Endothelial cell of umbilical vein (primary cell): ENCODE measurements around the gene KCNH4. TPM values are rescaled to one million over a fixed set of nuclear protein-coding genes. Genes with fewer than 3 reads are reported as not detected.

Experiments used
- BruUV-seq: library from RNA; stranded (reverse); fragments of 400-500 nt; replicated peaks from 2 replicates; lab custom pipeline; 2021; lab: Mats Ljungman, UMichigan
- CTCF ChIA-PET: fragments of 300-600, 350-600 bp; sonication (Branson Sonifier 250); formaldehyde crosslinking; loops from one replicate; lab custom pipeline; 2021; ENCODE audit warnings: antibody characterized with exemption, inconsistent platforms; lab: Charles Lee
- POLR2A ChIA-PET: fragments of 300-600, 350-600 bp; sonication (Branson Sonifier 250); formaldehyde crosslinking; loops from one replicate; lab custom pipeline; 2021; ENCODE audit warnings: antibody characterized with exemption, inconsistent platforms; lab: Charles Lee
- DNase-seq: peaks from one replicate; pipeline ENCODE4 v3.0.0-alpha.2; 2011; ENCODE audit warnings: low read depth, low spot score
- FAIRE-seq: peaks from 2 replicates; lab custom pipeline; 2011; peaks lifted over from hg19 to GRCh38; lab: Jason Lieb, UNC
- H2AFZ ChIP-seq: 2 replicates; pipeline ENCODE4 v1.6.0; 2012; ENCODE audit warnings: low read depth, low read length, control low read depth, inconsistent platforms
- H3K27ac ChIP-seq: 2 replicates; pipeline ENCODE4 v1.5.1; 2011; ENCODE audit warnings: low read depth, mild to moderate bottlenecking, control low read depth, low read length, moderate library complexity; ENCODE audit not compliant: insufficient read depth
- H3K27me3 ChIP-seq, 2 experiments: 2 replicates each; pipeline versions ENCODE4 v1.6.0 to v1.6.1; 2011; ENCODE audit warnings: low read length in 2 of 2, mixed read lengths in 1 of 2; ENCODE audit not compliant: control insufficient read depth in 2 of 2, insufficient read depth in 2 of 2
- H3K36me3 ChIP-seq, 2 experiments: 2 replicates in 1 of 2; 3 replicates in 1 of 2; pipeline ENCODE4 v1.5.1; 2011; ENCODE audit warnings: low read length in 2 of 2, mild to moderate bottlenecking in 1 of 2, moderate library complexity in 1 of 2; ENCODE audit not compliant: control insufficient read depth in 2 of 2, insufficient read depth in 2 of 2; ENCODE audit errors: extremely low read depth in 1 of 2
- H3K4me1 ChIP-seq: 3 replicates; pipeline ENCODE4 v1.5.1; 2011; ENCODE audit warnings: mild to moderate bottlenecking, low read length; ENCODE audit not compliant: control insufficient read depth, insufficient read depth; ENCODE audit errors: extremely low read depth
- H3K4me2 ChIP-seq: 2 replicates; pipeline ENCODE4 v1.6.1; 2011; ENCODE audit warnings: low read length, control low read depth, mixed read lengths; ENCODE audit not compliant: insufficient read depth
- H3K4me3 ChIP-seq, 3 experiments: fragments of 200-600 bp in 1 of 3; sonication (generic), shearing (Covaris generic) in 1 of 3; replicated peaks in 1 of 3; 2 replicates each; pipeline ENCODE4 v1.5.1; 2011 to 2016; ENCODE audit warnings: control low read depth in 3 of 3, low read length in 3 of 3, mild to moderate bottlenecking in 2 of 3, inconsistent platforms in 1 of 3, low read depth in 1 of 3, moderate library complexity in 1 of 3; ENCODE audit not compliant: insufficient read depth in 1 of 3
- H3K79me2 ChIP-seq: 2 replicates; pipeline ENCODE4 v1.6.0; 2012; ENCODE audit warnings: low read length, inconsistent platforms; ENCODE audit not compliant: control insufficient read depth, insufficient read depth
- H3K9ac ChIP-seq: replicated peaks from 2 replicates; pipeline ENCODE3; 2011; ENCODE audit warnings: low read length, control low read depth; ENCODE audit not compliant: insufficient read depth; ENCODE audit errors: extremely low read depth
- H3K9me1 ChIP-seq: replicated peaks from 3 replicates; pipeline ENCODE4 v1.6.0; 2011; ENCODE audit warnings: mild to moderate bottlenecking, low read length; ENCODE audit not compliant: control insufficient read depth, insufficient read depth; ENCODE audit errors: extremely low read depth
- H3K9me3 ChIP-seq: replicated peaks from 2 replicates; pipeline ENCODE4 v1.5.1; 2012; ENCODE audit warnings: low read length, inconsistent platforms; ENCODE audit not compliant: control insufficient read depth, insufficient read depth
- H4K20me1 ChIP-seq: replicated peaks from 2 replicates; pipeline ENCODE3; 2011; ENCODE audit warnings: mild to moderate bottlenecking, low read length; ENCODE audit not compliant: control insufficient read depth, insufficient read depth; ENCODE audit errors: extremely low read depth
- EZH2 ChIP-seq: IDR thresholded peaks from 2 replicates; pipeline ENCODE4 v1.6.1; 2012; ENCODE audit warnings: borderline replicate concordance, low read depth, mild to moderate bottlenecking, moderate library complexity, low read length, inconsistent platforms; ENCODE audit not compliant: severe bottlenecking
- FOS ChIP-seq: IDR thresholded peaks from 2 replicates; pipeline ENCODE4 v1.6.1; 2011; ENCODE audit warnings: mild to moderate bottlenecking, low read length, moderate library complexity, borderline replicate concordance; ENCODE audit not compliant: insufficient read depth
- GATA2 ChIP-seq: IDR thresholded peaks from 2 replicates; pipeline ENCODE4 v1.7.0; 2011; ENCODE audit warnings: low read depth, mild to moderate bottlenecking, moderate library complexity, mixed read lengths, low read length; ENCODE audit not compliant: insufficient read length, insufficient read depth
- JUN ChIP-seq: IDR thresholded peaks from 2 replicates; pipeline ENCODE4 v1.6.1; 2011; ENCODE audit warnings: borderline replicate concordance, low read depth; ENCODE audit not compliant: insufficient read length, insufficient read depth
- MYC ChIP-seq: IDR thresholded peaks from one replicate; pipeline ENCODE4 v1.6.1; 2011; ENCODE audit warnings: mild to moderate bottlenecking, low read depth, low read length
- POLR2A ChIP-seq: IDR thresholded peaks from 2 replicates; pipeline ENCODE4 v1.6.1; 2012; ENCODE audit warnings: low read depth, mild to moderate bottlenecking, control low read depth, low read length
- POLR2AphosphoS5 ChIP-seq: IDR thresholded peaks from 2 replicates; pipeline ENCODE4 v1.6.1; 2012; ENCODE audit warnings: low read depth, mild to moderate bottlenecking, control low read depth, low read length, moderate library complexity; ENCODE audit not compliant: insufficient read depth
- dilution Hi-C: fragments of 300-500 bp; cut with MboI; formaldehyde crosslinking; loops from one replicate; pipeline ENCODE4 v1.15.0; 2019; ENCODE audit warnings: low sequenced_read_pairs; ENCODE audit not compliant: extremely low pct_ligation_motif_present
- intact Hi-C: fragments of 100-400 bp; cut with micrococcal nuclease; formaldehyde crosslinking; loops from one replicate; pipeline ENCODE4 v1.10.0; 2022
- polyA plus RNA-seq, 4 experiments: library from polyadenylated mRNA; depleted of rRNA in 3 of 4; stranded (reverse) in 3 of 4; unstranded in 1 of 4; fragments of >200 nt; gene quantifications; 2 replicates each; pipeline versions ENCODE4 v1.2.1 to v1.2.3, GENCODE V29; 2011 to 2012; ENCODE audit warnings: missing spikeins in 1 of 4
- total RNA-seq: library from RNA; stranded (reverse); gene quantifications from 2 replicates; pipeline ENCODE4 v1.2.3, GENCODE V29; 2021
- TF ChIP-seq, protein P1 (sequence below), 2 donors: IDR thresholded peaks; 1 replicate in 1 of 2; 2 replicates in 1 of 2; pipeline ENCODE4 v1.5.1; 2011; ENCODE audit warnings: low read length in 2 of 2, mild to moderate bottlenecking in 2 of 2, moderate library complexity in 2 of 2, control low read depth in 1 of 2, inconsistent platforms in 1 of 2, low read depth in 1 of 2; ENCODE audit not compliant: insufficient read depth in 1 of 2; ENCODE audit errors: extremely low read depth in 1 of 2
- TF ChIP-seq, protein P2 (sequence below): IDR thresholded peaks from 2 replicates; pipeline ENCODE4 v1.6.1; 2011; ENCODE audit not compliant: insufficient read depth, insufficient read length

KCNH4 gene
- total and polyA plus RNA-seq, 2 donors (not counting 3 experiments of a cell fraction or from before 2014, with no cell fraction given), result 0.11 TPM

GRCh38 chr17:42202696-42203095, 21.8 kb upstream of the KCNH4 start:
- Histone ChIP-seq H3K36me3 (peaks cover 7 to 20% of the 10 kb centered on the region in 2 experiments), H3K4me1 (no peaks in the 10 kb centered on the region), H2AFZ (no peak overlapping the region), H3K9ac (no peak overlapping the region), H3K27ac (no peak overlapping the region), H3K4me2 (no peak overlapping the region), H3K4me3 (no peak overlapping the region), H3K9me3 (no peaks in the 10 kb centered on the region), H3K9me1 (no peaks in the 10 kb centered on the region), H3K79me2 (no peaks in the 10 kb centered on the region), H3K27me3 (no peaks in the 10 kb centered on the region), H4K20me1 (no peaks in the 10 kb centered on the region)
- dilution Hi-C loops, result no loop called here
- DNase-seq (no peak), FAIRE-seq (no peak)
- no peak for TF ChIP-seq MYC
- no peak for TF ChIP-seq JUN
- no peak for TF ChIP-seq FOS
- no peak for TF ChIP-seq GATA2
- TF ChIP-seq, protein P1, sequence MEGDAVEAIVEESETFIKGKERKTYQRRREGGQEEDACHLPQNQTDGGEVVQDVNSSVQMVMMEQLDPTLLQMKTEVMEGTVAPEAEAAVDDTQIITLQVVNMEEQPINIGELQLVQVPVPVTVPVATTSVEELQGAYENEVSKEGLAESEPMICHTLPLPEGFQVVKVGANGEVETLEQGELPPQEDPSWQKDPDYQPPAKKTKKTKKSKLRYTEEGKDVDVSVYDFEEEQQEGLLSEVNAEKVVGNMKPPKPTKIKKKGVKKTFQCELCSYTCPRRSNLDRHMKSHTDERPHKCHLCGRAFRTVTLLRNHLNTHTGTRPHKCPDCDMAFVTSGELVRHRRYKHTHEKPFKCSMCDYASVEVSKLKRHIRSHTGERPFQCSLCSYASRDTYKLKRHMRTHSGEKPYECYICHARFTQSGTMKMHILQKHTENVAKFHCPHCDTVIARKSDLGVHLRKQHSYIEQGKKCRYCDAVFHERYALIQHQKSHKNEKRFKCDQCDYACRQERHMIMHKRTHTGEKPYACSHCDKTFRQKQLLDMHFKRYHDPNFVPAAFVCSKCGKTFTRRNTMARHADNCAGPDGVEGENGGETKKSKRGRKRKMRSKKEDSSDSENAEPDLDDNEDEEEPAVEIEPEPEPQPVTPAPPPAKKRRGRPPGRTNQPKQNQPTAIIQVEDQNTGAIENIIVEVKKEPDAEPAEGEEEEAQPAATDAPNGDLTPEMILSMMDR (IDR thresholded peaks at IDR 0.05; ENCODE audit: extremely low read depth in 1 of 2, insufficient read depth in 1 of 2, low read depth in 1 of 2, low read length in 2 of 2), result no peak
- TF ChIP-seq POLR2AphosphoS5, result no peak
- TF ChIP-seq, protein P2, sequence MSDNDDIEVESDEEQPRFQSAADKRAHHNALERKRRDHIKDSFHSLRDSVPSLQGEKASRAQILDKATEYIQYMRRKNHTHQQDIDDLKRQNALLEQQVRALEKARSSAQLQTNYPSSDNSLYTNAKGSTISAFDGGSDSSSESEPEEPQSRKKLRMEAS, result no peak
- no peak for TF ChIP-seq EZH2
- no peak for TF ChIP-seq POLR2A
- CTCF ChIA-PET, result interaction anchor here (1.0 to 3.2 kb wide), 3 partner anchors 19 to 49 kb away, joined by 3 to 11 read pairs (median 3); no protein-coding TSS in a partner anchor
- POLR2A ChIA-PET, result interaction anchor here (0.6 kb wide), 1 partner anchor 1669 kb away, joined by 3 read pairs; no protein-coding TSS in a partner anchor
- intact Hi-C loops, result no loop called here
- no TSS peak for BruUV-seq
